Lung (tissue), 12 donors: ENCODE measurements around the gene CTTN. TPM values are rescaled to one million over a fixed set of nuclear protein-coding genes. Genes with fewer than 3 reads are reported as not detected.

ENCODE experiments used
- ATAC-seq: fragments of 200-7000 bp; cut with Tn5 transposase; one replicate; pipeline ENCODE4 v1.9.1; 2020; ENCODE audit warnings: moderate number of reproducible peaks; ENCODE audit not compliant: insufficient read depth, low FRiP score
- DNase-seq, 3 donors: peaks; one replicate each; pipeline ENCODE4 v3.0.0-alpha.2; 2013 to 2017
- H3K27ac ChIP-seq, 2 donors: one replicate each; pipeline ENCODE4 v1.5.1; 2013; ENCODE audit warnings: mild to moderate bottlenecking in 2 of 2, moderate library complexity in 2 of 2, control low read depth in 1 of 2, inconsistent platforms in 1 of 2, low read depth in 1 of 2, low read length in 1 of 2
- H3K27me3 ChIP-seq, 3 donors: one replicate each; pipeline ENCODE4 v1.5.1; 2013; ENCODE audit warnings: low read length in 2 of 3; ENCODE audit not compliant: control insufficient read depth in 3 of 3, insufficient read depth in 3 of 3
- H3K36me3 ChIP-seq, 4 donors: one replicate each; pipeline ENCODE4 v1.5.1; 2013; ENCODE audit warnings: low read length in 4 of 4, mild to moderate bottlenecking in 1 of 4, moderate library complexity in 1 of 4; ENCODE audit not compliant: control insufficient read depth in 4 of 4, insufficient read depth in 4 of 4
- H3K4me1 ChIP-seq, 5 donors: one replicate each; pipeline ENCODE4 v1.5.1; 2013; ENCODE audit warnings: low read length in 5 of 5, mild to moderate bottlenecking in 2 of 5, moderate library complexity in 1 of 5; ENCODE audit not compliant: control insufficient read depth in 5 of 5, insufficient read depth in 5 of 5
- H3K4me3 ChIP-seq: one replicate; pipeline ENCODE4 v1.5.1; 2013; ENCODE audit warnings: mild to moderate bottlenecking, control low read depth, moderate library complexity
- H3K9ac ChIP-seq, 2 donors: one replicate each; pipeline ENCODE4 v1.5.1; 2013; ENCODE audit warnings: low read length in 2 of 2, control low read depth in 1 of 2; ENCODE audit not compliant: insufficient read depth in 1 of 2
- H3K9me3 ChIP-seq, 4 donors: one replicate each; pipeline ENCODE4 v1.5.1; 2013; ENCODE audit warnings: low read length in 3 of 4, mild to moderate bottlenecking in 1 of 4, moderate library complexity in 1 of 4; ENCODE audit not compliant: control insufficient read depth in 4 of 4, insufficient read depth in 3 of 4
- WGBS, 2 donors: extraction: QIAGEN DNeasy Blood & Tissue Kit; methylation state at CpG; one replicate each; pipeline ENCODE4 v1.1.7; 2013; 5-methylcytosine and 5-hydroxymethylcytosine counted together
- polyA plus RNA-seq, 2 donors: library from polyadenylated mRNA; stranded (reverse); fragments of 200-250 nt; gene quantifications; one replicate each; pipeline ENCODE4 v1.2.1, GENCODE V29; 2013
- total RNA-seq, 2 donors: library from RNA; depleted of rRNA in 1 of 2; stranded (reverse); fragments of >200 nt in 1 of 2; gene quantifications; one replicate each; pipeline ENCODE4 v1.2.1, GENCODE V29; 2014 to 2021
- TF ChIP-seq, protein P1 (sequence below): IDR thresholded peaks from 2 replicates; pipeline ENCODE4 v1.5.1; 2012; ENCODE audit warnings: mild to moderate bottlenecking; ENCODE audit errors: control extremely low read depth, extremely low read depth
- donor health status: control.
- donor health status: control.
- donor health status: Bipolar disorder and iron deficiency.
- donor health status: healthy.
- donor health status: DM: yes; HTN: yes; CAD: no.

Gene CTTN
- total and polyA plus RNA-seq, 4 donors: 89.8 to 235 (median 154) TPM

DNA sequence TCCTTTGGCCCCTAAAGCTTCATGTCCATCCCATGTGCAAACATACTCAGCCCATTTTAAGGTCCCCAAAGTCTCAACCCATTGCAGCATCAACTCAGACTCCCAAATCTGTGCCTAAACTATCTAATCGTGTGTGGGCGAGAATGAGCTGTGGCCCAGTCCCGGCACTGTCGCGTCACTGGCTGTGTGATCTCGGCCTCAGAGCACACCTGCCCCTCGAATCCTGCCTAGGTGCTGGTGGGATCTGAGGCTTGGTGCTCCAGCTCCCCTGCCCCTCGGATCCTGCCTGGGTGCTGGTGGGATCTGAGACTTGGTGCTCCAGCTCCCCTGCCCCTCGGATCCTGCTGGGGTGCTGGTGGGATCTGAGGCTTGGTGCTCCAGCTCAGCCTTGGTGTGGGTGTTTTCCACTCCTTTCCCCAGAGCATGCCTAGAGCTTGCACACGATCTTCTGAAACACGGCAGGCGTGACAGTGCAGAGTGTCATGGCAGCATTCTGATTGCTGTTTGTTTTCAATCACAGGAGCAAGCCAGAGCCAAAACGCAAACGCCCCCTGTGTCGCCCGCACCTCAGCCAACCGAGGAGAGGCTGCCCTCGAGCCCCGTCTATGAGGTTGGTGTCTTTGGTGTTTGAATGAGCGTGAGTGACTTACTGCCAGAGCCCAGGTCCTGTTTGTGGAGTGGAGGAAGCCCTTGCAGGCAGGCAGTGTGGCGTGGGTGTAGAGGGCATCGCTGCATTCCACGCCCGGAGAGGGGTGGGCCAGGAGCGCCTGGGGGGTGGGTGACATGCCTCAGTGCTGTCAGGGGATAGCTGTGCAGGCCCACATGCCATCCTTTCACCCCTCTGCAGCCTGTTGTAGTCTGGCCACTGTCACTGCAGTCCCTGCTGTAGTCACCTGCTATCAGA, 32.6 kb downstream of the CTTN start:
- Histone ChIP-seq H3K9me3 (peaks cover 0 to 2% (median 0%) of the 10 kb centered on the region in 4 donors), H3K9ac (no peak overlapping the region), H3K4me1 (no peaks in the 10 kb centered on the region), H3K4me3 (no peak overlapping the region), H3K27me3 (no peaks in the 10 kb centered on the region), H3K27ac (no peak overlapping the region), H3K36me3 (peaks cover 24 to 67% (median 36%) of the 10 kb centered on the region in 4 donors)
- 94 to 95% methylated on average over 25 of the region's 25 CpGs for WGBS, 2 donors
- TF ChIP-seq, protein P1, sequence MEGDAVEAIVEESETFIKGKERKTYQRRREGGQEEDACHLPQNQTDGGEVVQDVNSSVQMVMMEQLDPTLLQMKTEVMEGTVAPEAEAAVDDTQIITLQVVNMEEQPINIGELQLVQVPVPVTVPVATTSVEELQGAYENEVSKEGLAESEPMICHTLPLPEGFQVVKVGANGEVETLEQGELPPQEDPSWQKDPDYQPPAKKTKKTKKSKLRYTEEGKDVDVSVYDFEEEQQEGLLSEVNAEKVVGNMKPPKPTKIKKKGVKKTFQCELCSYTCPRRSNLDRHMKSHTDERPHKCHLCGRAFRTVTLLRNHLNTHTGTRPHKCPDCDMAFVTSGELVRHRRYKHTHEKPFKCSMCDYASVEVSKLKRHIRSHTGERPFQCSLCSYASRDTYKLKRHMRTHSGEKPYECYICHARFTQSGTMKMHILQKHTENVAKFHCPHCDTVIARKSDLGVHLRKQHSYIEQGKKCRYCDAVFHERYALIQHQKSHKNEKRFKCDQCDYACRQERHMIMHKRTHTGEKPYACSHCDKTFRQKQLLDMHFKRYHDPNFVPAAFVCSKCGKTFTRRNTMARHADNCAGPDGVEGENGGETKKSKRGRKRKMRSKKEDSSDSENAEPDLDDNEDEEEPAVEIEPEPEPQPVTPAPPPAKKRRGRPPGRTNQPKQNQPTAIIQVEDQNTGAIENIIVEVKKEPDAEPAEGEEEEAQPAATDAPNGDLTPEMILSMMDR: no peak
- no peak for DNase-seq
- no peak for ATAC-seq

DNA sequence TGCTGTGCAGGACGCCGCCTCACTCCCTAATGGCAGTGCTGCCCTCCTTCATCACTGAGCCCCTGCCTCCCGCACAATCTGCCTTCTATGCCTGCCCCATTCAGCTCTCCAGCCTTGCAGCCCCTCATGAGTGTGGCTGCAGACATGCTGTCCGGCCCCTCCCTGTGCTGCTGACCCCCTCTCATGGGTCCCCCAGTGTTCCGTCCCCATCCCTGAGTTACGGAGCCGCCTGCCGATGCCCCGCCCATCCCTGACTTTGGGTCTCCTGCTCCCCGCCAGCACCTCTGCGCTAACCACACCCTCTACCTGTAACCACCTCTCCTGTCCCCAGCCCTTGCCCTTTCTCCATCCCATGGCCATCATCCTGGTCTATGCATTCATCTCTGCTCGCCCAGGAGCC, 33.3 kb downstream of the CTTN start:
- Histone ChIP-seq H3K27me3 (no peaks in the 10 kb centered on the region), H3K4me3 (no peak overlapping the region), H3K36me3 (peaks cover 24 to 68% (median 37%) of the 10 kb centered on the region in 4 donors), H3K9ac (no peak overlapping the region), H3K9me3 (peaks cover 0 to 2% (median 0%) of the 10 kb centered on the region in 4 donors), H3K27ac (no peak overlapping the region), H3K4me1 (no peaks in the 10 kb centered on the region)
- ATAC-seq (no peak), DNase-seq (no peak)
- WGBS, 2 donors: 95 to 97% methylated on average over 12 of the region's 12 CpGs
- TF ChIP-seq, protein P1: no peak

DNA sequence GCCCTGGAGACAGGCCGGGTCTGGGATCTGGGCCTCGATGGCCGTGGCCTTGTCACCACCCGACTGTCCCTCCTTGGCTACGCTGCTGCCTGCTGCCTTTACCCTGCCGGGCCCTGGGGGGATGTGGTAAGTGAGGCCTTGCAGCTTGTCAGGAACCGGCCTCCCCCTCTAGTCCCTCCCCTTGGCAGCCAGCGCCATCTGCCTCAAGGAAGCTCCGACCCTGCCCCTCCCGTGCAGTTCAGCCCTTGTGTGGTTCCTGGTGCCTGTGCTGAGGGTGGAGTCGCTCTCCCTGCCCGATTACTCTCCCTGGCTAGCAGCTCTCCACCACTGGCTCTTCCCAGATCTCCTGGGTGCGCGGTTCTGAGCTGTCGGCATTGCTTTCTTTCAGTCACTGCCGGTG, 33.7 kb downstream of the CTTN start:
- peaks cover 24 to 72% (median 37%) of the 10 kb centered on the region in 4 donors for H3K36me3 ChIP-seq
- no peak overlapping the region for H3K27ac ChIP-seq
- no peak overlapping the region for H3K9ac ChIP-seq
- H3K27me3 ChIP-seq: no peaks in the 10 kb centered on the region
- no peaks in the 10 kb centered on the region for H3K4me1 ChIP-seq
- ATAC-seq (no peak), DNase-seq (no peak)
- H3K4me3 ChIP-seq: no peak overlapping the region
- peaks cover 0 to 2% (median 0%) of the 10 kb centered on the region in 4 donors for H3K9me3 ChIP-seq
- WGBS, 2 donors: 55 to 74% methylated on average over 13 to 16 of the region's 16 CpGs
- TF ChIP-seq, protein P1: no peak
